DND-41 (cell line): ENCODE measurements around the gene ATP9B.
"Not testable (repeated sequence)": the region's sequence is repeated elsewhere in the genome, so short reads cannot be mapped to it uniquely, and the experiment has no call there.

Experiments used
- ATAC-seq: fragments of 200-7000 bp; cut with Tn5 transposase; 3 replicates; pipeline ENCODE4 v1.9.1; 2021; ENCODE audit warnings: low read depth; ENCODE audit not compliant: insufficient read depth
- DNase-seq: peaks from one replicate; pipeline ENCODE4 v3.0.0-alpha.2; 2020
- H2AFZ ChIP-seq: 2 replicates; pipeline ENCODE4 v1.6.0; 2012; ENCODE audit warnings: low read depth, low read length
- H3K27ac ChIP-seq: 2 replicates; pipeline ENCODE4 v1.5.1; 2012; ENCODE audit warnings: low read length, inconsistent platforms
- H3K27me3 ChIP-seq: fragments of 200-600 bp; sonication (generic); 2 replicates; pipeline ENCODE4 v1.6.0; 2012; ENCODE audit warnings: low read length, mild to moderate bottlenecking, inconsistent platforms; ENCODE audit not compliant: insufficient read depth, poor library complexity
- H3K36me3 ChIP-seq: 2 replicates; pipeline ENCODE4 v1.5.1; 2012; ENCODE audit warnings: low read length, inconsistent platforms; ENCODE audit not compliant: insufficient read depth
- H3K4me1 ChIP-seq: 2 replicates; pipeline ENCODE4 v1.5.1; 2012; ENCODE audit warnings: mild to moderate bottlenecking, low read length; ENCODE audit not compliant: insufficient read depth
- H3K4me2 ChIP-seq: 2 replicates; pipeline ENCODE4 v1.6.0; 2012; ENCODE audit warnings: mild to moderate bottlenecking, moderate library complexity, low read length, inconsistent platforms; ENCODE audit not compliant: insufficient read depth
- H3K4me3 ChIP-seq, 2 experiments: fragments of 200-600 bp in 1 of 2; shearing (Covaris generic) in 1 of 2; 2 replicates each; pipeline ENCODE4 v1.5.1; 2012 to 2016; ENCODE audit warnings: inconsistent platforms in 2 of 2, low read length in 2 of 2, mild to moderate bottlenecking in 2 of 2, low read depth in 1 of 2, moderate library complexity in 1 of 2
- H3K79me2 ChIP-seq: 2 replicates; pipeline ENCODE4 v1.6.0; 2012; ENCODE audit warnings: low read length, inconsistent platforms; ENCODE audit not compliant: insufficient read depth
- H3K9ac ChIP-seq: 2 replicates; pipeline ENCODE4 v1.6.0; 2012; ENCODE audit warnings: low read depth, mild to moderate bottlenecking, inconsistent platforms, low read length, moderate library complexity
- H3K9me3 ChIP-seq: 2 replicates; pipeline ENCODE4 v1.5.1; 2012; ENCODE audit warnings: low read length, moderate library complexity, mild to moderate bottlenecking, inconsistent platforms; ENCODE audit not compliant: insufficient read depth, severe bottlenecking
- H4K20me1 ChIP-seq: 2 replicates; pipeline ENCODE4 v1.6.0; 2012; ENCODE audit warnings: low read length; ENCODE audit not compliant: insufficient read depth
- CTCF ChIP-seq: IDR thresholded peaks from 2 replicates; pipeline ENCODE4 v1.5.1; 2012; ENCODE audit warnings: borderline replicate concordance, low read length, moderate library complexity, mild to moderate bottlenecking; ENCODE audit not compliant: poor library complexity, severe bottlenecking; ENCODE audit errors: extremely low read depth
- EZH2 ChIP-seq: IDR thresholded peaks from 3 replicates; pipeline ENCODE4 v1.6.1; 2012; ENCODE audit warnings: borderline replicate concordance, low read depth, mild to moderate bottlenecking, moderate library complexity, low read length, inconsistent platforms; ENCODE audit not compliant: severe bottlenecking

The ATP9B gene

GRCh38 chr18:79375441-79376154 lies 306.4 kb downstream of the ATP9B start:
- H3K4me3 ChIP-seq, result no peak overlapping the region

DNA sequence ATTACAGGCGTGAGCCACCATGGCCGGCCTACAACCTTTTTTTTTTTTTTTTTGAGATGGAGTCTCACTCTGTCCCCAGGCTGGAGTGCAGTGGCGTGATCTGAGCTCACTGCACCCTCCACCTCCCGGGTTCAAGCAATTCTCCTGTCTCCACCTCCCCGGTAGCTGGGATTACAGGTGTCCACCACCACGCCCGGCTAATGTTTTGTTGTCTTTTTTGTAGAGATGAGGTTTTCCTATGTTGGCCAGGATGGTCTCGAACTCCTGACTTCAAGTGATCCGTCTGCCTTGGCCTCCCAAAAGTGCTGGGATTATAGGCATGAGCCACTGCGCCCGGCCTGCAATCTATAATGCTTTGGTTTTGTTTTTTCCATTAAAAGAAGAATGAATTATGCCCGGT lies 307.5 kb downstream of the ATP9B start:
- not testable (repeated sequence) for DNase-seq, H4K20me1 ChIP-seq, H3K4me3 ChIP-seq, H3K27ac ChIP-seq, H3K27me3 ChIP-seq, H3K4me1 ChIP-seq, H3K9ac ChIP-seq, ATAC-seq, H3K79me2 ChIP-seq, H3K9me3 ChIP-seq, H2AFZ ChIP-seq, H3K4me2 ChIP-seq
- H3K36me3 ChIP-seq, result peaks cover 44% of the 10 kb centered on the region

More at GRCh38 chr18:79375441-79376154, 306.4 kb downstream of the ATP9B start:
- H3K9me3 ChIP-seq, result no peaks in the 10 kb centered on the region
- no peaks in the 10 kb centered on the region for H4K20me1 ChIP-seq
- peaks cover 44% of the 10 kb centered on the region for H3K36me3 ChIP-seq
- H3K9ac ChIP-seq, result no peak overlapping the region
- no peak overlapping the region for H3K27ac ChIP-seq
- TF ChIP-seq EZH2, result no peak
- TF ChIP-seq CTCF, result no peak
- ATAC-seq (no peak), DNase-seq (no peak)
- H3K4me1 ChIP-seq, result no peaks in the 10 kb centered on the region
- no peak overlapping the region for H2AFZ ChIP-seq
- H3K4me2 ChIP-seq, result no peak overlapping the region
- H3K79me2 ChIP-seq, result no peaks in the 10 kb centered on the region
- H3K27me3 ChIP-seq, result no peaks in the 10 kb centered on the region

DNA sequence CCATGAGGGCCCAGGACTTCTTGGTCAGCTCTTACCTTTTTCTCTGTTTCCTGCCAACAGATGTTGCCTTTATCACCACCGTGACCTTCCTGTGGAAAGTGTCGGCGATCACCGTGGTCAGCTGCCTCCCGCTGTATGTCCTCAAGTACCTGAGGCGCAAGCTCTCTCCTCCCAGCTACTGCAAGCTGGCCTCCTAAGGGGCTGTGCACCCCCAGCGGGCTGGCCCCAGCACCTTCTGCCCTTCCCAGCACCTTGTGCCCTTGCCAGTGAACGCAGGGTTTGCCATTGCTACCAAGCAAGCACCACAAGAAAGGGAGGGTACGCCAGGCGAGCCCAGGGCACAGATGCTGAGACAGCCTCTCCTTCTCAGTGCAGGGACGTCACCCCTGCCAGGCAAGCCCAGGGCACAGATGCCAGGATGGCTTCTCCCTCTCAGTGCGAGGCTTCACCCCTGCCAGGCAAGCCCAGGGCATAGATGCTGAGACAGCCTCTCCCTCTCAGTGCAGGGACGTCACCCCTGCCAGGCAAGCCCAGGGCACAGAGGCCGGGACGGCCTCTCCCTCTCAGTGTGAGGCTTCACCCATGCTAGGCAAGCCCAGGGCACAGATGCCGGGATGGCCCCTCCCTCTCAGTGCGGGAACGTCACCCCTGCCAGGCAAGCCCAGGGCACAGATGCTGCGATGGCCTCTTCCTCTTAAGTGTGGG lies 308.1 kb downstream of the ATP9B start:
- Histone ChIP-seq H3K79me2 (no peaks in the 10 kb centered on the region), H3K4me1 (no peaks in the 10 kb centered on the region), H3K9ac (no peak overlapping the region), H3K27me3 (no peaks in the 10 kb centered on the region), H3K4me2 (no peak overlapping the region), H3K9me3 (no peaks in the 10 kb centered on the region), H3K27ac (no peak overlapping the region), H2AFZ (no peak overlapping the region), H3K4me3 (no peak overlapping the region), H4K20me1 (no peaks in the 10 kb centered on the region), H3K36me3 (peaks cover 44% of the 10 kb centered on the region)
- DNase-seq (no peak), ATAC-seq (no peak)
- TF ChIP-seq CTCF (no peak), EZH2 (no peak)

DNA sequence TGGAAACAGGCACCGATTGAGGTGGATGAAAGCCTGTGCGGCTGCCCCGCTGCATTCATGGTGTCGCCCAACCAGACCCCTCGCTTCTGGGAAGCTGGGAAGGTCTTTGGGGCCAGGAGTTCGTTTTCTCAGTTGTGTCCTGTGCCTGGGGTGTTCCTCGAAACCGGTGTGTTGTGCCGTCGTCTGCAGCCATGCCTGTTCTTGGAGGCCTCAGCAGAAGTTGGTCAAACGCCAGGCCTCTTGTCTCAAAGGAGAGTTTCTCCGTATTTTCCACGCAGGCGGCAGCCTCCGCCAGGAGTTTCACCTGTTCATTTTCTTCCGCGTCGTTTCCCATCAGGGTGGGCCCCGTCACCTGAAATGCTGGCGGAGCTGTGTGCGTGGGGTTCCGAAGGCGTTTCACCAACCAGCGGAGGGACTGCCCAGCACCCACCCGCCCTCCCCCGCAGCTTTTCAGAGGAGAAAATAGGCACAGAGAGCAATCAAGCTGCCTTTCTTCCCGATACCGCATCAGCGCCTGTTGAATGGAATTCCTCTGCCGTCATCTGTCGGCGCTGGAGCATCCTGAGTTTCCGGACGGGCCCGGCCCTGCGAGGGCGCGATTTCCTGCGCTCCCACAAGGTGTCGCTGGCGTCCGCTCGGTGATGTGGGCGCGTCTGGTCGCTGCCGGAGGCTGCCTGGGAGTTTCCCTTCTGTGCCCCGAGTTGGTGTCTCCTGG lies 309.5 kb downstream of the ATP9B start:
- H3K9me3 ChIP-seq, result no peaks in the 10 kb centered on the region
- no peak overlapping the region for H3K9ac ChIP-seq
- H3K27ac ChIP-seq, result no peak overlapping the region
- TF ChIP-seq CTCF (peak; percentile 62), EZH2 (no peak)
- no peaks in the 10 kb centered on the region for H4K20me1 ChIP-seq
- no peaks in the 10 kb centered on the region for H3K79me2 ChIP-seq
- DNase-seq (no peak), ATAC-seq (no peak)
- no peaks in the 10 kb centered on the region for H3K27me3 ChIP-seq
- no peak overlapping the region for H2AFZ ChIP-seq
- H3K36me3 ChIP-seq, result peaks cover 43% of the 10 kb centered on the region
- H3K4me1 ChIP-seq, result no peaks in the 10 kb centered on the region
- H3K4me2 ChIP-seq, result no peak overlapping the region
- H3K4me3 ChIP-seq, result no peak overlapping the region
